Measurements from ENCODE around the gene TNFRSF25.

GRCh38 chr1:6483017-6483760 is 17.2 kb upstream of the TNFRSF25 start:
- TF ChIP-seq, protein P1, sequence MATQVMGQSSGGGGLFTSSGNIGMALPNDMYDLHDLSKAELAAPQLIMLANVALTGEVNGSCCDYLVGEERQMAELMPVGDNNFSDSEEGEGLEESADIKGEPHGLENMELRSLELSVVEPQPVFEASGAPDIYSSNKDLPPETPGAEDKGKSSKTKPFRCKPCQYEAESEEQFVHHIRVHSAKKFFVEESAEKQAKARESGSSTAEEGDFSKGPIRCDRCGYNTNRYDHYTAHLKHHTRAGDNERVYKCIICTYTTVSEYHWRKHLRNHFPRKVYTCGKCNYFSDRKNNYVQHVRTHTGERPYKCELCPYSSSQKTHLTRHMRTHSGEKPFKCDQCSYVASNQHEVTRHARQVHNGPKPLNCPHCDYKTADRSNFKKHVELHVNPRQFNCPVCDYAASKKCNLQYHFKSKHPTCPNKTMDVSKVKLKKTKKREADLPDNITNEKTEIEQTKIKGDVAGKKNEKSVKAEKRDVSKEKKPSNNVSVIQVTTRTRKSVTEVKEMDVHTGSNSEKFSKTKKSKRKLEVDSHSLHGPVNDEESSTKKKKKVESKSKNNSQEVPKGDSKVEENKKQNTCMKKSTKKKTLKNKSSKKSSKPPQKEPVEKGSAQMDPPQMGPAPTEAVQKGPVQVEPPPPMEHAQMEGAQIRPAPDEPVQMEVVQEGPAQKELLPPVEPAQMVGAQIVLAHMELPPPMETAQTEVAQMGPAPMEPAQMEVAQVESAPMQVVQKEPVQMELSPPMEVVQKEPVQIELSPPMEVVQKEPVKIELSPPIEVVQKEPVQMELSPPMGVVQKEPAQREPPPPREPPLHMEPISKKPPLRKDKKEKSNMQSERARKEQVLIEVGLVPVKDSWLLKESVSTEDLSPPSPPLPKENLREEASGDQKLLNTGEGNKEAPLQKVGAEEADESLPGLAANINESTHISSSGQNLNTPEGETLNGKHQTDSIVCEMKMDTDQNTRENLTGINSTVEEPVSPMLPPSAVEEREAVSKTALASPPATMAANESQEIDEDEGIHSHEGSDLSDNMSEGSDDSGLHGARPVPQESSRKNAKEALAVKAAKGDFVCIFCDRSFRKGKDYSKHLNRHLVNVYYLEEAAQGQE (IDR thresholded peaks at IDR 0.05; ENCODE audit: insufficient read depth in 1 of 2, low read depth in 2 of 2, low read length in 2 of 2) = no peak
- TF ChIP-seq POLR2AphosphoS5 (IDR thresholded peaks at IDR 0.05; ENCODE audit: low read depth, low read length) = no peak

Measured in PFSK-1 (cell line).